GM06990 (cell line): Measurements from ENCODE around the gene YTHDF1.
A peak's percentile ranks its signal among the peaks of the same experiment; 100 is the strongest.

Experiments used
- DNase-seq: peaks from one replicate; pipeline ENCODE4 v3.0.0-alpha.2; 2011; ENCODE audit not compliant: insufficient read length; ENCODE audit errors: extremely low read depth
- H3K27me3 ChIP-seq: replicated peaks from 2 replicates; pipeline ENCODE4 v1.6.0; 2011; ENCODE audit warnings: low read length; ENCODE audit not compliant: control insufficient read depth, insufficient read depth
- H3K36me3 ChIP-seq: 2 replicates; pipeline ENCODE4 v1.5.1; 2011; ENCODE audit warnings: low read length; ENCODE audit not compliant: control insufficient read depth, insufficient read depth
- H3K4me3 ChIP-seq: replicated peaks from 2 replicates; pipeline ENCODE4 v1.5.1; 2011; ENCODE audit warnings: low read depth, mild to moderate bottlenecking, control low read depth, low read length
- CTCF ChIP-seq: IDR thresholded peaks from 2 replicates; pipeline ENCODE4 v1.5.1; 2011; ENCODE audit warnings: low read length, control low read depth, mild to moderate bottlenecking, inconsistent platforms; ENCODE audit not compliant: insufficient read depth, poor library complexity, severe bottlenecking

YTHDF1 gene

GRCh38 chr20:63230800-63231268 lies 14.9 kb upstream of the YTHDF1 start:
- TF ChIP-seq CTCF, result peak; percentile 14
- no peaks in the 10 kb centered on the region for H3K36me3 ChIP-seq
- no peak for DNase-seq
- no peak overlapping the region for H3K4me3 ChIP-seq
- H3K27me3 ChIP-seq, result peaks cover 1% of the 10 kb centered on the region

- Histone ChIP-seq H3K36me3 (no peaks in the 10 kb centered on the region), H3K27me3 (no peaks in the 10 kb centered on the region; the same call in 1 of the 2 replicates), H3K4me3 (no peak overlapping the region)
- no peak for TF ChIP-seq CTCF
- DNase-seq, result no peak
Measured at GRCh38 chr20:63228806-63229205, 12.9 kb upstream of the YTHDF1 start.

- no peak for TF ChIP-seq CTCF
- no peaks in the 10 kb centered on the region; the same call in 1 of the 2 replicates for H3K27me3 ChIP-seq
- H3K36me3 ChIP-seq, result no peaks in the 10 kb centered on the region
- H3K4me3 ChIP-seq, result no peak overlapping the region
- no peak for DNase-seq
Measured at GRCh38 chr20:63227260-63227659, 11.3 kb upstream of the YTHDF1 start.

- Histone ChIP-seq H3K4me3 (no peak overlapping the region), H3K36me3 (no peaks in the 10 kb centered on the region), H3K27me3 (no peaks in the 10 kb centered on the region; the same call in 1 of the 2 replicates)
- TF ChIP-seq CTCF, result no peak
- DNase-seq, result no peak
Measured at GRCh38 chr20:63226042-63226943, 10.4 kb upstream of the YTHDF1 start.

- no peak for TF ChIP-seq CTCF
- no peak for DNase-seq
- H3K27me3 ChIP-seq, result no peaks in the 10 kb centered on the region; the same call in 1 of the 2 replicates
- no peak overlapping the region for H3K4me3 ChIP-seq
- no peaks in the 10 kb centered on the region for H3K36me3 ChIP-seq
Measured at GRCh38 chr20:63225082-63225454, 9.1 kb upstream of the YTHDF1 start.
